Caco-2 (cell line): ENCODE data around the gene POMP. TPM values are rescaled to one million over a fixed set of nuclear protein-coding genes. Genes with fewer than 3 reads are reported as not detected.

Experiments used
- BruUV-seq: library from RNA; stranded (reverse); fragments of 400-500 nt; replicated peaks from 2 replicates; lab custom pipeline; 2021; lab: Mats Ljungman, UMichigan
- CTCF ChIA-PET: fragments of 300-600 bp; sonication (Branson Sonifier 250); formaldehyde crosslinking; loops from one replicate; lab custom pipeline; 2022; ENCODE audit warnings: antibody characterized with exemption; lab: Charles Lee
- POLR2A ChIA-PET: fragments of 300-600 bp; sonication (Branson Sonifier 250); formaldehyde crosslinking; loops from one replicate; lab custom pipeline; 2022; ENCODE audit warnings: antibody characterized with exemption; lab: Charles Lee
- DNase-seq, 2 experiments: peaks; one replicate each; pipeline versions ENCODE4 v3.0.0 to v3.0.0-alpha.2; 2020 to 2022
- H3K27me3 ChIP-seq: replicated peaks from 2 replicates; pipeline ENCODE4 v1.6.0; 2011; ENCODE audit warnings: low read length; ENCODE audit not compliant: control insufficient read depth, insufficient read depth
- H3K36me3 ChIP-seq: 2 replicates; pipeline ENCODE4 v1.5.1; 2011; ENCODE audit warnings: low read length; ENCODE audit not compliant: control insufficient read depth, insufficient read depth
- H3K4me1 ChIP-seq: fragments of 250-450 bp; sonication (Bioruptor Pico); 2 replicates; pipeline ENCODE4 v1.5.1; 2020; ENCODE audit warnings: mild to moderate bottlenecking
- H3K4me3 ChIP-seq: 2 replicates; pipeline ENCODE4 v1.5.1; 2011; ENCODE audit warnings: low read depth, mild to moderate bottlenecking, control low read depth, low read length
- H3K9me3 ChIP-seq: fragments of 250-450 bp; sonication (Bioruptor Pico); 2 replicates; pipeline ENCODE4 v1.5.1; 2020; ENCODE audit warnings: mild to moderate bottlenecking, moderate library complexity
- H3K27ac Mint-ChIP-seq: one replicate; pipeline ENCODE4 v1.8.0; 2022; ENCODE audit warnings: mixed read lengths; ENCODE audit not compliant: unreplicated experiment
- H3K27me3 Mint-ChIP-seq: one replicate; pipeline ENCODE4 v1.8.0; 2022; ENCODE audit warnings: mixed read lengths; ENCODE audit not compliant: insufficient read depth, unreplicated experiment
- H3K36me3 Mint-ChIP-seq: one replicate; pipeline ENCODE4 v1.8.0; 2022; ENCODE audit warnings: mild to moderate bottlenecking, mixed read lengths; ENCODE audit not compliant: insufficient read depth, unreplicated experiment
- H3K4me1 Mint-ChIP-seq: one replicate; pipeline ENCODE4 v1.8.0; 2022; ENCODE audit warnings: low read depth, mixed read lengths; ENCODE audit not compliant: unreplicated experiment
- H3K4me3 Mint-ChIP-seq: one replicate; pipeline ENCODE4 v1.8.0; 2022; ENCODE audit warnings: mild to moderate bottlenecking, moderate library complexity, mixed read lengths; ENCODE audit not compliant: unreplicated experiment
- H3K9me3 Mint-ChIP-seq: one replicate; pipeline ENCODE4 v1.8.0; 2022; ENCODE audit warnings: mixed read lengths; ENCODE audit not compliant: unreplicated experiment
- CTCF ChIP-seq, 2 experiments: fragments of 200-600 bp in 1 of 2; IDR thresholded peaks; 1 replicate in 1 of 2; 2 replicates in 1 of 2; pipeline versions ENCODE4 v1.5.1 to v1.8.0; 2011 to 2022; ENCODE audit warnings: antibody characterized with exemption in 1 of 2, control low read depth in 1 of 2, inconsistent platforms in 1 of 2, low read depth in 1 of 2, low read length in 1 of 2, mild to moderate bottlenecking in 1 of 2, moderate library complexity in 1 of 2; ENCODE audit not compliant: insufficient read depth in 1 of 2, severe bottlenecking in 1 of 2, unreplicated experiment in 1 of 2
- intact Hi-C: fragments of 100-400 bp; cut with micrococcal nuclease; formaldehyde crosslinking; loops from one replicate; pipeline ENCODE4 v1.10.0; 2022; ENCODE audit not compliant: unreplicated experiment
- total RNA-seq: library from RNA; stranded (reverse); gene quantifications from 2 replicates; pipeline ENCODE4 v1.2.3, GENCODE V29; 2022

The POMP gene
- total RNA-seq, 1 experiment from 2014 or later = 116 TPM

- Mint-ChIP-seq H3K9me3 (no peaks in the 10 kb centered on the region), H3K4me3 (no peak overlapping the region), H3K4me1 (peaks cover 8% of the 10 kb centered on the region), H3K27me3 (no peaks in the 10 kb centered on the region), H3K36me3 (no peaks in the 10 kb centered on the region), H3K27ac (peak overlapping the region; percentile 16)
- CTCF ChIA-PET = no interaction called here
- Histone ChIP-seq H3K4me1 (peaks cover 9% of the 10 kb centered on the region; the same call in 1 of the 2 replicates), H3K27me3 (no peaks in the 10 kb centered on the region), H3K9me3 (no peaks in the 10 kb centered on the region), H3K4me3 (no peak overlapping the region), H3K36me3 (no peaks in the 10 kb centered on the region)
- no peak for TF ChIP-seq CTCF (IDR thresholded peaks at IDR 0.05; ENCODE audit: insufficient read depth in 1 of 2, low read depth in 1 of 2, low read length in 1 of 2, severe bottlenecking in 1 of 2, unreplicated experiment in 1 of 2)
- POLR2A ChIA-PET = no interaction called here
- intact Hi-C loops = no loop called here
- no TSS peak for BruUV-seq
- no peak for DNase-seq
These were observed 51.2 kb downstream of the POMP start for GRCh38 chr13:28710161-28710560.

- Mint-ChIP-seq H3K27me3 (no peaks in the 10 kb centered on the region), H3K9me3 (no peaks in the 10 kb centered on the region), H3K4me1 (peaks cover 22% of the 10 kb centered on the region), H3K4me3 (no peak overlapping the region), H3K36me3 (peaks cover 9% of the 10 kb centered on the region), H3K27ac (no peak overlapping the region)
- POLR2A ChIA-PET = no interaction called here
- CTCF ChIA-PET = no interaction called here
- TF ChIP-seq CTCF (IDR thresholded peaks at IDR 0.05; ENCODE audit: insufficient read depth in 1 of 2, low read depth in 1 of 2, low read length in 1 of 2, severe bottlenecking in 1 of 2, unreplicated experiment in 1 of 2) = no peak
- H3K4me3 ChIP-seq = no peak overlapping the region
- no peaks in the 10 kb centered on the region for H3K36me3 ChIP-seq
- intact Hi-C loops = loop anchor here (5.0 kb wide), 1 partner anchor 37 kb away; no protein-coding TSS in a partner anchor
- DNase-seq = no peak
- no peaks in the 10 kb centered on the region for H3K27me3 ChIP-seq
- no TSS peak for BruUV-seq
- H3K9me3 ChIP-seq = no peaks in the 10 kb centered on the region
- H3K4me1 ChIP-seq = peaks cover 13% of the 10 kb centered on the region
These were observed 55.7 kb downstream of the POMP start for GRCh38 chr13:28714651-28715050.

GRCh38 chr13:28716511-28716910 lies 57.6 kb downstream of the POMP start:
- no peak overlapping the region for H3K4me3 ChIP-seq
- H3K27ac Mint-ChIP-seq = no peak overlapping the region
- no peak overlapping the region for H3K4me3 Mint-ChIP-seq
- POLR2A ChIA-PET = no interaction called here
- H3K9me3 ChIP-seq = no peaks in the 10 kb centered on the region
- H3K4me1 ChIP-seq = peaks cover 4% of the 10 kb centered on the region; the same call in 1 of the 2 replicates
- H3K27me3 Mint-ChIP-seq = no peaks in the 10 kb centered on the region
- no peaks in the 10 kb centered on the region for H3K27me3 ChIP-seq
- peak in 1 of 2 experiments; percentile 3 for DNase-seq
- no peaks in the 10 kb centered on the region for H3K36me3 ChIP-seq
- peaks cover 14% of the 10 kb centered on the region for H3K4me1 Mint-ChIP-seq
- TF ChIP-seq CTCF (IDR thresholded peaks at IDR 0.05; ENCODE audit: insufficient read depth in 1 of 2, low read depth in 1 of 2, low read length in 1 of 2, severe bottlenecking in 1 of 2, unreplicated experiment in 1 of 2) = no peak
- BruUV-seq = no TSS peak
- H3K36me3 Mint-ChIP-seq = peaks cover 9% of the 10 kb centered on the region
- H3K9me3 Mint-ChIP-seq = no peaks in the 10 kb centered on the region
- intact Hi-C loops = loop anchor here (5.0 kb wide), 1 partner anchor 39 kb away; no protein-coding TSS in a partner anchor
- CTCF ChIA-PET = interaction anchor here (0.7 kb wide), 3 partner anchors 120 to 516 kb away, joined by 6 to 8 read pairs (median 6); no protein-coding TSS in a partner anchor
